Fibroblast of lung (primary cell): ENCODE measurements around the gene RNF34.

Source experiments
- EZH2 ChIP-seq: IDR thresholded peaks from 2 replicates; pipeline ENCODE4 v1.5.1; 2012; ENCODE audit warnings: low read length, control low read depth, mild to moderate bottlenecking; ENCODE audit errors: missing control alignments
- TF ChIP-seq, protein P1 (sequence below), 2 donors: IDR thresholded peaks in 1 of 2; conservative IDR thresholded peaks in 1 of 2; 1 replicate in 1 of 2; 2 replicates in 1 of 2; pipeline ENCODE4 v1.5.1; 2011 to 2012; ENCODE audit warnings: low read length in 2 of 2, control low read depth in 1 of 2, inconsistent platforms in 1 of 2, low read depth in 1 of 2, mild to moderate bottlenecking in 1 of 2

DNA sequence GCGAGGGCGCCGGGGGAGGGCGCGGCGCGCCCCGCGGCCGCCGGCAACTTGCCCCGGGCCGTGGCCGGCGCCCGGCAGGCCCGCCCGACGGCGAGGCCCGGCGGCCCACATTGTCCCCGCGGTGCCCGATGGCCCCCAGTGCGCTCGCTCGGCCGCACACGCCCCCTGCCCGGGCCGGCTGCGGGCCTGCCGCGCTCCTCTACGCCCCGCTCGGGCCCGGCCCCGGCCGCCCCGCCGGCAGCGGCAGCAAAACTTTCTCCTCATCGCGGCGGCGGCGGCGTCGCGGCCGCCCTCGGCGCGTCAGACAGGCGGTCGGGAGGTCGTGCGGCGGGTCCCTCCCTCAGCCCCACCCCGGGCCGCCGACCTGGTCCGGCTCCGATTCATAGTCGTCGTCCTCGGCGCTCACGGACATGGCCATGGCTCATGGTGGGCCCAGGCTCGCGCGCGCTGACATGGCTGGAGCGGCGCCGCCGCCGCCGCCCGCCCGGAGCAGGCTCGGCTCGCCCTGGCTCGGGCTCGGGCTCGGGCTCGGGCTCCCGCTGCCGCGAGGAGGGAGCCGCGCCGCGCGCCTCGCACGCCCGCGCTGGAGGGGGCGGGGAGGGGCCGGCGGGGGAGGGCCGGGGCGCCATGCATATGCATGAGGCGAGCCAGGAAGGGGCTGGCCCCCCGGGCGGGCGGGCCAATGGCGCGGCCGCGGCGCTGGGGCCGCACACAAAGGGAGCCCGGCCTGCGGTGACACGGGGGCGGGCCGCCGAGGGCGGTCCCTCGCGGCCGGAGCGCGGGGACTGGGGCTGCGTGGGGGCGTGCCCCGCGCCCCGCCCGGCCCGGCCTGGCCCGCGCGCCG, 67.1 kb downstream of the RNF34 start:
- TF ChIP-seq, protein P1, sequence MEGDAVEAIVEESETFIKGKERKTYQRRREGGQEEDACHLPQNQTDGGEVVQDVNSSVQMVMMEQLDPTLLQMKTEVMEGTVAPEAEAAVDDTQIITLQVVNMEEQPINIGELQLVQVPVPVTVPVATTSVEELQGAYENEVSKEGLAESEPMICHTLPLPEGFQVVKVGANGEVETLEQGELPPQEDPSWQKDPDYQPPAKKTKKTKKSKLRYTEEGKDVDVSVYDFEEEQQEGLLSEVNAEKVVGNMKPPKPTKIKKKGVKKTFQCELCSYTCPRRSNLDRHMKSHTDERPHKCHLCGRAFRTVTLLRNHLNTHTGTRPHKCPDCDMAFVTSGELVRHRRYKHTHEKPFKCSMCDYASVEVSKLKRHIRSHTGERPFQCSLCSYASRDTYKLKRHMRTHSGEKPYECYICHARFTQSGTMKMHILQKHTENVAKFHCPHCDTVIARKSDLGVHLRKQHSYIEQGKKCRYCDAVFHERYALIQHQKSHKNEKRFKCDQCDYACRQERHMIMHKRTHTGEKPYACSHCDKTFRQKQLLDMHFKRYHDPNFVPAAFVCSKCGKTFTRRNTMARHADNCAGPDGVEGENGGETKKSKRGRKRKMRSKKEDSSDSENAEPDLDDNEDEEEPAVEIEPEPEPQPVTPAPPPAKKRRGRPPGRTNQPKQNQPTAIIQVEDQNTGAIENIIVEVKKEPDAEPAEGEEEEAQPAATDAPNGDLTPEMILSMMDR (conservative IDR thresholded peaks at IDR 0.05 in 1 of 2, IDR thresholded peaks at IDR 0.05 in 1 of 2; ENCODE audit: low read depth in 1 of 2, low read length in 2 of 2) = no peak
- no peak for TF ChIP-seq EZH2
